SKM-1 treated with dmso at 0.1 percent for 144 hours (cell line): ENCODE results near the gene NUBPL.

ENCODE experiments used
- DNase-seq: peaks from one replicate; lab custom pipeline; 2025; ENCODE audit not compliant: unreplicated experiment; lab: John Stamatoyannopoulos, UW

Gene NUBPL

DNA sequence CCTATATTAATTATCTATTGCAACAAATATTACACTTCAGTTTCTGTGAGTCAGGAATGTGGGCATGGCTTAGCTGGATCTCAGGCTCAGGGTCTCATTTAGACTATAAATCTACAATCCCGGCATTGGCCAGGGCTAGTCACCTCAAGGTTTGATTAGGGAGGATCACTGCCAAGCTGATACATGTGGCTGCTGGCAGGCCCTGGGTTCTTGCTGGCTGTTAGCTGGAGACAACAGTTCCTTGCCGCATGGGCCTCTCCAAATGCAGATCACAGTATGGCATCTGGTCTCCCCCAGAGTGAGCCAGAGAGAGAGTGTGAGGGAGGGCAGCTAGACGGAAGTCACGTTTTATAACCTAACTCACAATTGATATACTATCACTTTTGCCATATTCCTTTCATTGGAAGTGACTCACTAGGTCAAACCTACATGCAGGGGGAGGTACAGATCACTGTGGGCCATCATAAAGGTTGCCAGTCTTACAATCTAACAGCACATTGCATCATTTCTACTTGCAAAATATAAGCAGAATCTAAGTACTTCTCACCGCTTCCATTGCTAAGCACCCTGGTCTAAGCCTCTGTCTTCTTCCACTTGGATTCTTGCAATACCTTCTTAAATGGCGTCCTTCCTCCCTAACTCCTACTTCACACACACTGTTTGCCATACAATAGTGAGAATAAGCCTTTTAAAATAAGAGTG is 341.9 kb downstream of the NUBPL start:
- no peak for DNase-seq

DNA sequence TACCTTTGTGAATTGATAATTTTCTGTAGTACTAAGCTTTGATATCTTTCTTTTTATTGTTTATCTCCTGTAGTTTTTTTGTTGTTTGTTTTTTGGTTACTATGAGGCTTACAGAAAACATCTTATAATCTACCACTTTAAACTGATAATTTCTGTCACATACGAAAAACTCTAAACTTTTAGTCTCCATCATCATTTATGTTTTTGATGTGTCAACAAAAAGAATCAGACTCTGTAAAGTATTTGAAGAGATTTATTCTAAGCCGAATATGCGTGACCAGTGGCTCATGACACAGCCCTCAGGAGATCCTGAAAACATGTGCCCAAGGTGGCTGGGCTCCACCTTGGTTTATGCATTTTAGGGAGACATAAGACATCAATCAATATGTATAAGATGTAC is 348.8 kb downstream of the NUBPL start:
- DNase-seq, result no peak
